ENCODE results near the gene CCDC73.
"Not testable (repeated sequence)": the region's sequence is repeated elsewhere in the genome, so short reads cannot be mapped to it uniquely, and the experiment has no call there.

CCDC73 gene

DNA sequence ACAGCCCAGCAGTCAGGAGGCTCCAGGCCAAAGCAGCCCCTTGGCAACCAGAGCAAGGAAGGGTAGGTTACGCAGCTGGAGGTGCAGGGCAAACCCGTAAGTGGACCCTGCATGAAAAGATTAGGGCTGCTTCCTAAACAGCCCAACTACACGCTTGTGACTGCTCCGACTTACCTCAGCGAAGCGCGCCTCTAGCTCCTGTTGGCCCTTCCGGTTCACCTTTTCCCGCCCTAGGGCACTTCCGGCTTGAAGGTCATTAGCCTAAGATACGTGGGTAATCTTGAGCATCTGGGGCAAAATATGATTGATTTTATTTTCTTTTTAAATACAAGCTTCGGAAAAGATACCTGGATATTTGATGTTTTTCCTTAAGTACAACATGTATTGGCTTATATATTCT is at the start of gene CCDC73:
CCDC73 (minus strand) TSS at position 224 of the 400 bp plus-strand sequence. CDS start 34,419 bp downstream, outside the sequence.
- Mint-ChIP-seq H3K27ac (no peak within 1 kb of the TSS), H3K9me3 (no peaks in the 10 kb centered on the region), H3K4me1 (no peaks in the 10 kb centered on the region), H3K4me3 (no peak within 1 kb of the TSS), H3K36me3 (no peaks in the 10 kb centered on the region)
- DNase-seq (ENCODE audit: low spot score in 2 of 2) (no peak), ATAC-seq (no peak)

DNA sequence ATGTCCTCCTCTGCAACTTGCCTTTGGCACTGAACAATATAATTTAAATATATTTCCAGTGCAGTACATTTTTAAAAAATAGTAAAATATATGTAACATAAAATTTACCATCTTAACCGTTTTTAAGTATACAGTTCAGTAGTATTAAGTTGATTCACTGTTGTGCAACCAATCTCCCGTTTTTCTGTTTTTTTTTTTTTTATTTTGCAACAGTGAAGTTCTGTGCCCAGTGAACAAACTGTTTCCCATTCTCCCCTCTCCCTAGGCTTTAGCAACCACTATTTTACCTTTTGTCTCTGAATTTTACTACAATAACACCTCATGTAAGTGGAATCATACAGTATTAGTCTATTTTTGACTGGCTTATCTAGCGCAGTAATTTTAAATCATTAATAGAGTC is 49.1 kb upstream of the CCDC73 start:
- DNase-seq (ENCODE audit: low spot score in 2 of 2) (no peak), ATAC-seq (no peak)
- Mint-ChIP-seq H3K4me1 (no peaks in the 10 kb centered on the region), H3K36me3 (no peaks in the 10 kb centered on the region), H3K27ac (no peak overlapping the region), H3K4me3 (no peak overlapping the region), H3K9me3 (no peaks in the 10 kb centered on the region)

DNA sequence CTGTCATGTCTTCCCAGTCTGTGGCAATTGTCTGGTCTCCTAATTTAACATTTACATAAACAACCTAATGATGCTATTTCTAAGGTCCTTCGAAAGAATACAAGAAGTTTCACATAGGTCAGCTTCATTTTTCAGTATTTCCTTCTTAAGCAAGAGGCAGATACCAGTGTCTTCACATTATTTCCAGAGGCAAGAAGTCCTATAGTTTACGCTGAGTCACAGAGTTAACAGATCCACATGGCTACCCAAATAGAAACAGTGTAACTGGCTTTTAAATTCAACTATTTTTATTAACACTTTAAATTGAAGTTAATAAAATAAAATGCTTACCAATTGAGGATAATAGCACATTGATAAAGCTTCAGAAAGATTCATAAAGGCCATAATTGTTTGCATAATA is 46.1 kb upstream of the CCDC73 start:
- no peaks in the 10 kb centered on the region for H3K4me1 Mint-ChIP-seq
- DNase-seq (ENCODE audit: low spot score in 2 of 2) (no peak), ATAC-seq (no peak)
- H3K4me3 Mint-ChIP-seq: no peak overlapping the region
- H3K36me3 Mint-ChIP-seq: no peaks in the 10 kb centered on the region
- no peaks in the 10 kb centered on the region for H3K9me3 Mint-ChIP-seq
- no peak overlapping the region for H3K27ac Mint-ChIP-seq

DNA sequence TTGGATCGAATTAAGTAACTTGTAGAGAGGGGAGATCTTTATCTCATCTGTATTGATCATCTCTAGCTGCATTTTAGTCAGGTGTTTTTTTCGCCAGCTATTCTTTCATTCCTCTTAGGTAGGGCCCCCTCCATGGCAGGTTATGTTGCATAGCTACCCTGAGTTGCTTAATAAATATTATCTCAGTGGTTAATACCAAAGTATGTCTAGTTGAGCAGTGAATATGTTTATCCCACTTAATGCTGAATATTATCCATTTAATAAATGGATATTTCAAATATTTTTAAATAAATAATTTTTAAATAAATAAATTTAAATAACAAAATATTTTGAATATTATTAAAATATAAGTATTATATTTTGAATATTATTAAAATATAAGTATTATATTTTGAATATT is 44.8 kb upstream of the CCDC73 start:
- Mint-ChIP-seq H3K4me3 (no peak overlapping the region), H3K36me3 (no peaks in the 10 kb centered on the region), H3K4me1 (no peaks in the 10 kb centered on the region), H3K27ac (no peak overlapping the region), H3K9me3 (no peaks in the 10 kb centered on the region)
- no peak for ATAC-seq
- no peak for DNase-seq (ENCODE audit: low spot score in 2 of 2)

DNA sequence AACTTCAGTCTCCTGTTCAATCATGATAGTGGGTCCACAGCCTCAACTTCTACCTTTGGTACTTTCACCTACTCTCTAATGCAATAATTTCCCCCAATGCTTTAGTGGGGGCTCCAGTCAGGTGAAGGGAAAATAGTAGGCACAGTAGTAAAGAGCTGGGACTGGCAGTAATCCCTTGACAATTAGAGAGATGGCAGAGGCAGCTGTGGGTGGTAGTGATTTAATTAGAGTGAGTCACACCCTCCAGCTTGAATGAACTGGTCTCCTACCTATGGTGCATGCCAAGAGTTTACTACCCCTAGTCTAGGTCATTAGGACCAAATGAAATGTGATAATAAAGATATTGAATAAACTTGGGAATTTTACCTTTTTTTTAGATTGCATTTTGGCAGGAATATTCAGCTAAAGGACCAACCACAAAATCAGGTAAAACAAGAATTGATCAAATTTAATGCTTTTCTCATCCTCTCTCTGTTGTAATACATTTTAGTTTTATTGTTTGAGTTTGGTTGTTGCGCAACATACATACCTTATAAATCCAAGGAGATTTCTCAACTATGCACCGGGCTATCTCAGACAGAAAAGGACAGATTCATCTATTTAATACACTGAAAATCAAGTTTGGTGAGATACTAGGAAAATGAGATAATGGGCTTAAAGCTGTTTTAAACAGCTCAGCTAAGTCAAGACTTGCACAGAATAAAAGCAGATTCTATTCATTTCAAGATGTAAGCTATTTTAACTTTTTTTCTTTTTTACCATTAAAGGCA is 44.2 kb upstream of the CCDC73 start:
- Mint-ChIP-seq H3K4me1 (no peaks in the 10 kb centered on the region), H3K4me3 (no peak overlapping the region), H3K9me3 (no peaks in the 10 kb centered on the region), H3K36me3 (no peaks in the 10 kb centered on the region), H3K27ac (no peak overlapping the region)
- DNase-seq (ENCODE audit: low spot score in 2 of 2) (no peak), ATAC-seq (no peak)

DNA sequence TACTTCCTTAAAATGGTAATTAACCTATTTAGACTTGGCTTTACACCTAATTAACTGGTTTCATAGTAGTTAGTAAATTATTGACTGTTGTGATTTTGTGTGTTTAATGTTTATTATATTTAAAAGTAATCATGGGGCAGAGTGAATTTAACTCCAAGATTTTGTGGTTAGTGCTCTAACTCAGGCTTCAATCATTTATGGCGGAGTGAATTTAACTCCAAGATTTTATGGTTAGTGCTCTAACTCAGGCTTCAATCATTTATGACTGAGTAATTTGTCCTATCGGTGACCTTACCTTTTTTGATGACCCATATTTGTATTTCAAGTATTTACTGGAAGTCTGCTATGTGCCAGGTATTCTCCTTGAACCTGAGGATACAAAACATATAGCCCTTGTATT is 42.5 kb upstream of the CCDC73 start:
- Mint-ChIP-seq H3K4me1 (no peaks in the 10 kb centered on the region), H3K27ac (no peak overlapping the region), H3K9me3 (no peaks in the 10 kb centered on the region), H3K4me3 (no peak overlapping the region), H3K36me3 (no peaks in the 10 kb centered on the region)
- no peak for ATAC-seq
- no peak for DNase-seq (ENCODE audit: low spot score in 2 of 2)

DNA sequence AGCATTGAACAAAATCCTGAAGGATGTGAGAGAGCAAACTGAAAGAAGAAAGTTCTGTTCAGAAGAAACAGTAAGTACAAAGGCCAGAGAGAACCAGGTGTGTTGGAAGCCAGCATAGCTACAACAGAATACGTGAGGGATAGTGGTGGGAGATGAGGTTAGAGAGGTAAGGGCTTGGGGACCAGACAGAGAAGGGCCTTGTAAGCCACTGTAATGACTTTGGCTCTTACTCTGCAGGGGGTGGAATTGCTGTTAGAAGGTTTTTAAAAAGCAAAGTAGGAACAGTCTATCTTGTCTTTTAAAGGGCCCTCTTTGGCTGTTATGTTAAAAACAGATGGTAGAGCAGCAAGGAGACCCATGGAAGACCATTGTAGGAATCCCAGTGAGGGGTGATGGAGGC is 39.5 kb upstream of the CCDC73 start:
- Mint-ChIP-seq H3K36me3 (no peaks in the 10 kb centered on the region), H3K4me1 (peaks cover 6% of the 10 kb centered on the region), H3K9me3 (no peaks in the 10 kb centered on the region), H3K27ac (no peak overlapping the region), H3K4me3 (no peak overlapping the region)
- DNase-seq (ENCODE audit: low spot score in 2 of 2) (no peak), ATAC-seq (no peak)

DNA sequence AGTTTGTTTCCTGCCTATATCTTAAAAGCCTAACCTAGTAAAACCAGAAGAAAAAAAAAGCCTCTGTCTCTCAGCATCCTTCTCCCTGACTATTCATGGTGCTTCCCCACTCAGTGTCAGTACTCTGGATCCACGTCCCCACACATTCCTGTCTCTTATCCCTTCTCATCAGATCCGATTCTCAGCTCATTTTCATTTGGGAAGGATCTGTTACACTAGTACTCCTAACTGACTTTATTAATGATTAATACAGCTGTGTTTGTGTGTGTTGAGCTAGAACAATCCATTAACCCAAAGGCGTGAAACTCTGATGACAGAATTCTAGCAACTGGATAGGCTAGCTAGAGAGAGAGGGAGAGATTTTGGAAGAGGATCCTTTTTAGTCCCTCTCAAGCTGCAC is 36.8 kb upstream of the CCDC73 start:
- H3K27ac Mint-ChIP-seq: no peak overlapping the region
- no peaks in the 10 kb centered on the region for H3K9me3 Mint-ChIP-seq
- ATAC-seq: no peak
- H3K4me1 Mint-ChIP-seq: peaks cover 8% of the 10 kb centered on the region
- DNase-seq (ENCODE audit: low spot score in 2 of 2): no peak
- no peaks in the 10 kb centered on the region for H3K36me3 Mint-ChIP-seq
- H3K4me3 Mint-ChIP-seq: peak overlapping the region; percentile 78

DNA sequence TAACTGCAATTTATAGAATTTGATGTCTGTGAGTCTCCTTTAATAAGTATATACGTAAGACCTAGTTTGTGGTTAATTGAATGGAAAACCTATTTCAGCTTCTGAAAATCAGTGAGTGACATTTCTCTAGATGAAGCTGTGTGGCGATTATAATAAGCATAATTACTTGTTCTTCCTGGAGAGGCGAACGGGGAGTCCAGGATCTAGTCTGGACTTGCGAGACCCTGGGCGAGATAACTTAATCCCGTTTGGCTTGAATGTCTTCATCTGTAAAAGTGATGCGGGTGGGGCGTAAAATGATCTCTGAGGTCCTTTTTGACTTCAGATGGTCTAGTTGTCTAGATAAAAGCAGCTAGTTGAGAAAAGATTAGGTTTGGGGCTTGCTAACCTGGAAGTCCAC is 36.3 kb upstream of the CCDC73 start:
- H3K4me1 Mint-ChIP-seq: peaks cover 8% of the 10 kb centered on the region
- DNase-seq (ENCODE audit: low spot score in 2 of 2) (no peak), ATAC-seq (no peak)
- H3K36me3 Mint-ChIP-seq: no peaks in the 10 kb centered on the region
- no peak overlapping the region for H3K27ac Mint-ChIP-seq
- no peaks in the 10 kb centered on the region for H3K9me3 Mint-ChIP-seq
- peak overlapping the region; percentile 78 for H3K4me3 Mint-ChIP-seq

DNA sequence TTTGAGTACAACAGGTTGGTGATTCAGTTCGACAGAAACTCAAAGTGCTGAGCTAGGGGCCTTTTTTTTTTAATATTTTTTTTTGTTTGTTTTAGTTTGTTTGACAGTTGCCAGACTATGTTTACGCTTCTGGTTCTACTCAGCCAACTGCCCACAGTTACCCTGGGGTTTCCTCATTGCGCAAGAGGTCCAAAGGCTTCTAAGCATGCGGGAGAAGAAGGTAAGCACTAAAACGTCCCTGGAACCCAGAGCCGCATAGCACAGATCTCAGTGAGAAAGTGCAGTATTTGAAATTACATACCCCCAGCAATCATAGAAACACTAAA is 35.9 kb upstream of the CCDC73 start:
- Mint-ChIP-seq H3K4me1 (peaks cover 8% of the 10 kb centered on the region), H3K27ac (no peak overlapping the region), H3K36me3 (no peaks in the 10 kb centered on the region), H3K9me3 (no peaks in the 10 kb centered on the region), H3K4me3 (peak overlapping the region; percentile 78)
- DNase-seq (ENCODE audit: low spot score in 2 of 2) (no peak), ATAC-seq (no peak)

DNA sequence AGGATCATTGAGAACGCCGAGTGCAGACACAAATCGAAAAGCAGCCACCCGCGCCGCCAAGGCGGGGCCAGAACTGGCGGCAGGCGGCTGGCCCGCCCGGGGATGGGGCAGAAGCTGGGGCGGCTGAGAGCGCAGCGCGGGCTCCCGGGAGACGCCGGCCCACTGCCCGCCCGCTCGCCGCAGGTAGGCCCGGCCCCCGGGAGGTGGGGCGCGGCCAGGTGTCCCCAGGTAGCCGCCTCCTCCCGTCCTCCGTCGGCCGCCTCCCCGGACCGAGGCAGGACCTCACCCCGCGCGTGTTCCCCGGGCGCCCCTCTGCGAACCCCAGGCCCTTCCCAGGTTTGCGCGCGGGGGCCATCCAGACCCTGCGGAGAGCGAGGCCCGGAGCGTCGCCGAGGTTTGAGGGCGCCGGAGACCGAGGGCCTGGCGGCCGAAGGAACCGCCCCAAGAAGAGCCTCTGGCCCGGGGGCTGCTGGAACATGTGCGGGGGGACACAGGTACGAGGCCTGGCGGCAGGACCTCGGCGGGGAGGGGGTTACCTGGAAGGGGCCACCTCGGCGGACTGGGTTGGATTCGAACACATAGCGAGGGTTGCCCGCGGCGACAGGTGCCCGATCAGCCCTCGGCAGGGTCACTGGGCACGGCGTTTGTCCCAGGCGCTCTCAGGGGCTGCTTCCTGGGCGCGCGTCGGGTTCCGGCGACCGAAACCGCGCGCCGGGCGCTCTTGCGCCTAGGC is 35.4 kb upstream of the CCDC73 start, which contains the start of gene PRRG4:
PRRG4 (plus strand) TSS at position 248 of the 733 bp plus-strand sequence. CDS start 603 bp downstream, outside the sequence.
- H3K36me3 Mint-ChIP-seq: no peaks in the 10 kb centered on the region

DNA sequence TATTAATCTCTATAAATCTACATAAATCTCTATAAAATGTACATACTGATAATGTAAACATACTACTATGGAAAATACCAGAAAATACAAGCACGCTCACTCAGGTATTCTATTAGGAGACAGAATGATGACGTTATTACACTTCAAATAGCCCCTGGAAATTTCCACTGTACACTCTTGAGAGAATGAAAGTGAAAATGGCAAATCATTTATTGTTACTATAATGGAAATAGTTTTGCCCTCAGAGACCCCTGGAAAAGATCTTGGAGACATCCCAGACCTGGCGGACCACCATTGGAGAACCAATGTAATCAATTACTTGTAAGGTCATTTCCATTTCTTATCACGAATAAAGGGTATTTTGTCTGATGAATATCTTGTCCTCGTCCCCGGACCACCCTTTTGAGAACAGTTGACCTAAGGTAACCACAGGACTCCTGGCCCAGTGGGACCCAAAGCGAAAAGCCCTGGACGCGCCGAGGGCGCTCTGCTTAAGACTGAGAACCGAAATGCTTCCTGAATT is 34.8 kb upstream of the CCDC73 start:
- peak; percentile 54 for ATAC-seq
- peak overlapping the region; percentile 78 for H3K4me3 Mint-ChIP-seq
- H3K36me3 Mint-ChIP-seq: no peaks in the 10 kb centered on the region
- peaks cover 8% of the 10 kb centered on the region for H3K4me1 Mint-ChIP-seq
- H3K27ac Mint-ChIP-seq: peak overlapping the region; percentile 73
- DNase-seq (ENCODE audit: low spot score in 2 of 2): no peak
- no peaks in the 10 kb centered on the region for H3K9me3 Mint-ChIP-seq

More for the DNA sequence above, 35.4 kb upstream of the CCDC73 start, which contains the start of gene PRRG4:
- ATAC-seq (peak; percentile 86), DNase-seq (ENCODE audit: low spot score in 2 of 2) (peak; percentile 40 to 74)
- H3K4me1 Mint-ChIP-seq: peaks cover 8% of the 10 kb centered on the region
- H3K9me3 Mint-ChIP-seq: no peaks in the 10 kb centered on the region
- H3K27ac Mint-ChIP-seq: peak within 1 kb of the TSS; percentile 73
- peak within 1 kb of the TSS; percentile 78 for H3K4me3 Mint-ChIP-seq

DNA sequence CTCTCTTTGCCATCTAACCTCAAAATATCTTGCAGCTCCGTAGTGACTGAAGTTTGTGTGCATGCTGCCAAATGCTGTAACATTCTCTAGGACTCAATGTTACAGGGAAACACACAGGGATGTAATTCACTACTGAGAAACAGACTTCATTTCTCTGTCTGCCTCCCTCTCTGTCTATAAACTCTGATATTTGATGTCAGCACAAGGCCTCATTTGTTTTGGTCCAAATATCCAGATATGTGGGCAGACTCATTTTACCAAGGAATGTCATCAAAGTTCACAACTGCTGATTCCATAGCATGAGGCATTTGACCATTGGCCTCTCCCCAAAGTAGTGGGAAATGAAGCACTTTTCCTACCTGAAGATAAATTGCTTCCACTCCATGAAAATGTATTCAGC is 32.8 kb upstream of the CCDC73 start:
- Mint-ChIP-seq H3K4me1 (peaks cover 8% of the 10 kb centered on the region), H3K36me3 (no peaks in the 10 kb centered on the region), H3K27ac (no peak overlapping the region), H3K9me3 (no peaks in the 10 kb centered on the region), H3K4me3 (no peak overlapping the region)
- DNase-seq (ENCODE audit: low spot score in 2 of 2) (no peak), ATAC-seq (no peak)

DNA sequence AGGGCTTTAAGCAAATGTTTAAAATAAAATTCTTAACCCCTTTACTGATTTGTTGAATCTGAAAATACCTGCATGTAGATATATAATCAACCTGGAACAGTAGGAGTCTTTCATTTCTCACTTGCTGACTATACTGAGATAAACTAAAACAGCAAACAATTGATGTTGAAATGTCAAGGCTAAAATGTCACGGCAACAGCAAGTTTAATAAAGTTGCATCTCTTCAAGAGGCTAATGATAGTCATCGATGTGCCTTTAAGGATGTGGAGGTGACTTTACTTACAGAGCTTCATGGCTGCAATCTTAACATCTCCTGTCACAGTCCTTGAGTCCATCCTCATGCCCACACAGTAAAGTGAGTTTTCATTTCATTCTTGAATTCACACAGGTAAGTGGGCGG is 31.7 kb upstream of the CCDC73 start:
- DNase-seq (ENCODE audit: low spot score in 2 of 2) (no peak), ATAC-seq (no peak)
- H3K27ac Mint-ChIP-seq: no peak overlapping the region
- H3K4me3 Mint-ChIP-seq: no peak overlapping the region
- H3K9me3 Mint-ChIP-seq: no peaks in the 10 kb centered on the region
- no peaks in the 10 kb centered on the region for H3K36me3 Mint-ChIP-seq
- peaks cover 16% of the 10 kb centered on the region for H3K4me1 Mint-ChIP-seq

DNA sequence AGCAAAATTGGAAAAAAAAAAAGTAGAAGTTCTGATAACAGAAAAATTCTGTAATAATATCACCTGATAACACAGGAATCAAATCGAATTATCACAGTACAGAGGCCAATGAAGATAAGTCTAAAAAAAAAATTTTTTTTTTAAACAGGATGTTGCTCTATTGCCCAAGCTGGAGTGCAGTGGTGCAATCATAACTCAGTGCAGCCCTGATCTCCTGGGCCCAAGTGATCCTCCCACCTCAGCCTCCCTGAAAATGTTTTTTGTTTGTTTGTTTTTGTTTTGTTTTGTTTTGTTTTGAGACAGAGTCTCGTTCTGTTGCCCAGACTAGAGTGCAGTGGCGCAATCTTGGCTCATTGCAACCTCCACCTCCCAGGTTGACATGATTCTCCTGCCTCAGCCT is 29.2 kb upstream of the CCDC73 start:
- H3K4me3 Mint-ChIP-seq; H3K27ac Mint-ChIP-seq; H3K36me3 Mint-ChIP-seq; DNase-seq (ENCODE audit: low spot score in 2 of 2); H3K4me1 Mint-ChIP-seq; ATAC-seq; H3K9me3 Mint-ChIP-seq: not testable (repeated sequence)

Data from stimulated activated effector memory CD8-positive, alpha-beta T cell treated with anti-CD3 and anti-CD28 coated beads, Interleukin-12 subunit alpha, Interleukin-12 subunit beta, amount 100 ng/mL, for 72 hours (primary cell).